ENCODE data around the gene GAREM1. TPM values are rescaled to one million over a fixed set of nuclear protein-coding genes. Genes with fewer than 3 reads are reported as not detected.
A peak's percentile ranks its signal among the peaks of the same experiment; 100 is the strongest.

Gene GAREM1
- total and polyA plus RNA-seq, 2 of the 8 experiments (the other 6 are each of a cell fraction or from before 2014, with no cell fraction given), result 3.6 to 9.2 TPM

- Histone ChIP-seq H3K27ac (ENCODE audit: low read depth, low read length) (no peak overlapping the region), H3K56ac (replicated peaks; ENCODE audit: insufficient read length, low read depth, low read length) (no peak overlapping the region), H2BK20ac (ENCODE audit: low read length) (no peak overlapping the region), H3K23ac (ENCODE audit: insufficient read length) (no peak overlapping the region), H3K36me3 (ENCODE audit: control insufficient read depth in 2 of 4, insufficient read depth in 4 of 4, low read length in 3 of 4) (no peaks in the 10 kb centered on the region), H3K4me3 (ENCODE audit: extremely low read depth in 1 of 4, insufficient read depth in 2 of 4, low read depth in 3 of 4, low read length in 4 of 4) (no peak overlapping the region), H2AK5ac (ENCODE audit: low read depth, low read length) (no peak overlapping the region), H4K20me1 (replicated peaks in 1 of 2; ENCODE audit: control insufficient read depth in 1 of 2, insufficient read depth in 2 of 2, low read length in 2 of 2) (no peaks in the 10 kb centered on the region), H3K14ac (ENCODE audit: insufficient read length) (no peak overlapping the region), H4K8ac (ENCODE audit: extremely low read depth, insufficient read depth, low read length) (no peak overlapping the region), H2BK120ac (replicated peaks; ENCODE audit: low read depth, low read length) (no peak overlapping the region), H2BK12ac (ENCODE audit: low read depth, low read length) (no peak overlapping the region), H3K27me3 (replicated peaks in 1 of 4; ENCODE audit: control insufficient read depth in 3 of 4, extremely low read depth in 1 of 4, insufficient read depth in 3 of 4, low read length in 3 of 4) (no peaks in the 10 kb centered on the region), H3K4me2 (ENCODE audit: insufficient read depth in 1 of 2, low read depth in 2 of 2, low read length in 2 of 2) (0 out of 4 replicates have a peak overlapping the region, but pooled peaks of 1 of the 2 experiments have one; percentile 13), H2AFZ (ENCODE audit: low read length) (no peak overlapping the region), H4K5ac (ENCODE audit: insufficient read length, low read depth, low read length) (no peak overlapping the region), H2BK15ac (ENCODE audit: low read length) (no peak overlapping the region), H3K4ac (replicated peaks; ENCODE audit: insufficient read length, low read depth, low read length) (no peak overlapping the region), H3K79me2 (ENCODE audit: control insufficient read depth in 1 of 2, insufficient read depth in 2 of 2, low read length in 2 of 2) (no peaks in the 10 kb centered on the region; a peak in 1 of 4 replicates), H2BK5ac (ENCODE audit: low read depth, low read length) (no peak overlapping the region), H3K4me1 (replicated peaks in 1 of 4; ENCODE audit: control insufficient read depth in 3 of 4, insufficient read depth in 4 of 4, low read length in 3 of 4) (peaks cover 0 to 3% (median 1%) of the 10 kb centered on the region in 4 experiments; a peak in 1 of 7 replicates), H3K23me2 (ENCODE audit: low read depth, low read length) (no peaks in the 10 kb centered on the region), H3K9me3 (ENCODE audit: insufficient read depth in 2 of 2, low read depth in 1 of 2, low read length in 1 of 2) (no peaks in the 10 kb centered on the region), H4K91ac (replicated peaks; ENCODE audit: insufficient read length, low read length) (no peak overlapping the region), H3K18ac (ENCODE audit: extremely low read depth, low read length) (no peak overlapping the region), H3K79me1 (ENCODE audit: low read depth, low read length) (no peaks in the 10 kb centered on the region), H3K9ac (replicated peaks in 1 of 4; ENCODE audit: extremely low read depth in 1 of 4, low read depth in 3 of 4, low read length in 3 of 4) (peak overlapping the region in 1 of 4 experiments; percentile 15; a peak in 1 of 7 replicates)
- no peak for DNase-seq (ENCODE audit: low read depth in 1 of 2, low spot score in 2 of 2)
- CTCF ChIA-PET (ENCODE audit: partially characterized antibody), result interaction anchor here (0.8 to 1.4 kb wide), 2 partner anchors 34 to 132 kb away, joined by 3 to 5 read pairs; no protein-coding TSS in a partner anchor
- 83% methylated on average over 2 of the region's 2 CpGs; no CpG with 5 or more reads in 1 of the 2 experiments for WGBS, 2 experiments (ENCODE audit: extremely low coverage in 1 of 2, insufficient coverage in 1 of 2, insufficient read length in 1 of 2, insufficient replicate concordance in 2 of 2, low coverage in 1 of 2, low lambda C conversion rate in 2 of 2, missing lambda C conversion rate in 1 of 2)
- POLR2A ChIA-PET (ENCODE audit: partially characterized antibody), result no interaction called here
- no peak for FAIRE-seq
- TF ChIP-seq SUZ12 (IDR thresholded peaks at IDR 0.05; ENCODE audit: low read length) (no peak), ASH2L (IDR thresholded peaks at IDR 0.05; ENCODE audit: low read length) (no peak), SIN3A (conservative IDR thresholded peaks at IDR 0.05 in 1 of 2, IDR thresholded peaks at IDR 0.05 in 1 of 2; ENCODE audit: low read depth in 1 of 2, low read length in 2 of 2) (no peak), ZNF274 (IDR thresholded peaks at IDR 0.05; ENCODE audit: borderline replicate concordance, extremely low read depth, low read length) (no peak), CTBP2 (IDR thresholded peaks at IDR 0.05; ENCODE audit: borderline replicate concordance, insufficient read depth, insufficient read length, low read length) (no peak), CBX5 (IDR thresholded peaks at IDR 0.05; ENCODE audit: low read depth, low read length) (no peak), MAFK (IDR thresholded peaks at IDR 0.05; ENCODE audit: low read depth, low read length) (no peak), NANOG (IDR thresholded peaks at IDR 0.05; ENCODE audit: insufficient read depth, low read depth, low read length, poor library complexity, severe bottlenecking) (no peak), TBP (IDR thresholded peaks at IDR 0.05; ENCODE audit: low read depth, low read length) (no peak), MAX (IDR thresholded peaks at IDR 0.05) (no peak)
These were observed 65.1 kb downstream of the GAREM1 start for GRCh38 chr18:32405588-32405987.

All from H1 (cell line).